ENCODE data around the gene MCM3.

MCM3 gene

GRCh38 chr6:52244400-52244799 lies 40.1 kb downstream of the MCM3 start, which contains the start of gene IL17F:
Gene IL17F (minus strand): TSS chr6:52244500. CDS start chr6:52244429, 71 bp downstream.
- no peak for DNase-seq

- DNase-seq = no peak
These were observed 41.2 kb downstream of the MCM3 start for GRCh38 chr6:52243282-52243893.

GRCh38 chr6:52241819-52242218 lies 42.7 kb downstream of the MCM3 start:
- no peak for DNase-seq

- peak; percentile 17 for DNase-seq
These were observed 50.3 kb downstream of the MCM3 start for GRCh38 chr6:52233975-52234823.

- no peak for DNase-seq
These were observed 51.5 kb downstream of the MCM3 start for GRCh38 chr6:52233005-52233404.

GRCh38 chr6:52231406-52232127 lies 53.0 kb downstream of the MCM3 start:
- no peak for DNase-seq

GRCh38 chr6:52230685-52231084 lies 53.9 kb downstream of the MCM3 start:
- no peak for DNase-seq

- no peak for DNase-seq
These were observed 57.0 kb downstream of the MCM3 start for GRCh38 chr6:52227495-52227894.

- no peak for DNase-seq
These were observed 63.2 kb downstream of the MCM3 start for GRCh38 chr6:52221302-52221701.

- DNase-seq = no peak
These were observed 66.8 kb downstream of the MCM3 start for GRCh38 chr6:52217761-52218160.

- DNase-seq = no peak
These were observed 67.5 kb downstream of the MCM3 start for GRCh38 chr6:52216932-52217575.

- no peak for DNase-seq
These were observed 68.8 kb downstream of the MCM3 start for GRCh38 chr6:52215787-52216186.
